GM12874 (cell line): Measurements from ENCODE around the gene DNAAF9.

Experiments
- TF ChIP-seq, protein P1 (sequence below): IDR thresholded peaks from 2 replicates; pipeline ENCODE4 v1.5.1; 2011; ENCODE audit warnings: low read depth, mild to moderate bottlenecking, control low read depth, low read length, moderate library complexity; ENCODE audit not compliant: insufficient read depth

Gene DNAAF9

DNA sequence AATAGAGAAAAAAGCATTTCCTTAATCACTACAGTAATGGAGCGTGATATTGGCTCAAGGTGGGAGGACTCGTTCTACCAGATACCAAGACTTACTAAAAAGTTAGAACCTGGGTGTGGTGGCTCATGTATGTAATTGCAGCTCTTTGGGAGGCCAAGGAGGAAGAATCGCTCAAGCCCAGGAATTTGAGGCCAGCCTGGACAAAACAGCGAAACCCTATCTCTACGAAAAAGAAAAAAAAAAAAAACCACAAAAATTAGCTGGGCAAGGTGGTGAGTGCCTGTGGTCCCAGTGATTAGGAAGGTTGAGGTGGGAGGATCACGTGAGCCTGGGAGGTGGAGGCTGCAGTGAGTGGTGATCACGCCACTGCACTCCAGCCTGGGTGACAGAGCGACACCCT lies 39.3 kb upstream of the DNAAF9 start:
- TF ChIP-seq, protein P1, sequence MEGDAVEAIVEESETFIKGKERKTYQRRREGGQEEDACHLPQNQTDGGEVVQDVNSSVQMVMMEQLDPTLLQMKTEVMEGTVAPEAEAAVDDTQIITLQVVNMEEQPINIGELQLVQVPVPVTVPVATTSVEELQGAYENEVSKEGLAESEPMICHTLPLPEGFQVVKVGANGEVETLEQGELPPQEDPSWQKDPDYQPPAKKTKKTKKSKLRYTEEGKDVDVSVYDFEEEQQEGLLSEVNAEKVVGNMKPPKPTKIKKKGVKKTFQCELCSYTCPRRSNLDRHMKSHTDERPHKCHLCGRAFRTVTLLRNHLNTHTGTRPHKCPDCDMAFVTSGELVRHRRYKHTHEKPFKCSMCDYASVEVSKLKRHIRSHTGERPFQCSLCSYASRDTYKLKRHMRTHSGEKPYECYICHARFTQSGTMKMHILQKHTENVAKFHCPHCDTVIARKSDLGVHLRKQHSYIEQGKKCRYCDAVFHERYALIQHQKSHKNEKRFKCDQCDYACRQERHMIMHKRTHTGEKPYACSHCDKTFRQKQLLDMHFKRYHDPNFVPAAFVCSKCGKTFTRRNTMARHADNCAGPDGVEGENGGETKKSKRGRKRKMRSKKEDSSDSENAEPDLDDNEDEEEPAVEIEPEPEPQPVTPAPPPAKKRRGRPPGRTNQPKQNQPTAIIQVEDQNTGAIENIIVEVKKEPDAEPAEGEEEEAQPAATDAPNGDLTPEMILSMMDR: no peak

DNA sequence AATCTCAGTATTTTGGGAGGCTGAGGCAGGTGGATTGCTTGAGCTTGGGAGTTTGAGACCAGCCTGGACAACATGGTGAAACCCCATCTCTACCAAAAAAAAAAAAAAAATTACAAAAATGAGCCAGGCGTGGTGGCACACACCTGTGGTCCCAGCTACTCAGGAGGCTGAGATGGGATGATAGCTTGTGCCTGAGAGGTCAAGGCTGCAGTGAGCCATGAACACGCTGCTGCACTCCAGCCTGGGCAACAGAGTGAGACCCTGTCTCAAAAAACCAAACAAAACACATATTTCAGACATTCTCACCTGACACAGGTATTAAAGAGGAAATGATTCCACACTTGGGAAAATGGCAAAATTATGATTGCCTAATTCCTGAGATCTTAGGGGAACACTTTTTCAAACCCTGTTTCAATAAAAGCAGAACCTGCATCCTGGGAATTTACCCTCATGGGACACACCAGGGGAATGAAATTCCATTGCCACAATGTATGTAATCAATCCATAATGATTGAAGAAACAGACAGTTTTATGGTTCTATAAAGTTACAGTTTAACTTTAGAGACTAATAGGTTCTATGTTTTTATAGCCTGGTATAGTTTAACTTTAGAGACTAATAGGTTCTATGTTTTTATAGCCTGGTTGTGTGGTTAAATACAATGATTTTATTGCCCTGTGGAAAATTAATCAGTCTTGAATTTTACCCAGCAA lies 29.6 kb upstream of the DNAAF9 start:
- TF ChIP-seq, protein P1: no peak

GRCh38 chr20:3434232-3434631 lies 26.8 kb upstream of the DNAAF9 start:
- TF ChIP-seq, protein P1: no peak

DNA sequence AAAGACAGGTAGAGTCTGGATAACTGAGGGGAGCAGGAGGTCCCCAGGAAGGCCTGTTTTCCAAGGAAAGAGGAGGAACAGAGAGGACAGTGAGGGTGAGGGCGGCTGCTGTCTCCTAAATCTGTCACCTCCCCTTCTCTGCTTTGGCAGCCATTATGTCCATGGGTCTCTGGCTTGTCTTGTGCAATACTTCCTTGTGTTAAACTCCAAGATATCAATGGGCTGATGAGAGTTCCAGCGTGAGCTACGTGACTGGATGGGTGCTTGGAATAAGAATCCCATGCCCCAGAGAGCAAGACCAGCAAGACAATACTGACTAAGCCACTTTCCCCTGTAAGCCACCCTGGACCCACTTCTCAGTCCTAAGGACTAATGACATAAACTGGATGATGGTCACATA lies 26.3 kb upstream of the DNAAF9 start:
- TF ChIP-seq, protein P1: no peak

GRCh38 chr20:3432844-3433243 lies 25.4 kb upstream of the DNAAF9 start:
- TF ChIP-seq, protein P1: no peak

- TF ChIP-seq, protein P1: no peak
Observed at GRCh38 chr20:3431109-3431508, 23.6 kb upstream of the DNAAF9 start.

GRCh38 chr20:3430376-3431069 lies 23.1 kb upstream of the DNAAF9 start:
- TF ChIP-seq, protein P1: no peak
